Loucy (cell line): ENCODE measurements around the gene ENOX1.

Experiments
- H2AFZ ChIP-seq: fragments of 200-600 bp; sonication (generic); 2 replicates; pipeline ENCODE4 v1.6.0; 2016; ENCODE audit warnings: antibody characterized with exemption, mild to moderate bottlenecking, low read length, moderate library complexity
- H3F3A ChIP-seq: fragments of 200-600 bp; 2 replicates; pipeline ENCODE4 v1.6.0; 2016; ENCODE audit warnings: antibody characterized with exemption, low read depth, mild to moderate bottlenecking
- H3K27me3 ChIP-seq: fragments of 200-600 bp; sonication (generic); 2 replicates; pipeline ENCODE4 v1.6.1; 2014; ENCODE audit warnings: low read length, mild to moderate bottlenecking; ENCODE audit not compliant: insufficient read depth, poor library complexity, severe bottlenecking
- H3K36me3 ChIP-seq: fragments of 200-600 bp; sonication (generic); 2 replicates; pipeline ENCODE4 v1.6.1; 2016; ENCODE audit warnings: low read length; ENCODE audit not compliant: insufficient read depth
- H3K4me1 ChIP-seq: fragments of 200-600 bp; sonication (generic); 2 replicates; pipeline ENCODE4 v1.5.1; 2014; ENCODE audit warnings: low read length, mild to moderate bottlenecking; ENCODE audit not compliant: insufficient read depth, poor library complexity, severe bottlenecking
- H3K4me2 ChIP-seq: fragments of 200-600 bp; sonication (generic); 2 replicates; pipeline ENCODE4 v1.6.0; 2014; ENCODE audit warnings: antibody characterized with exemption, low read length, low read depth, mild to moderate bottlenecking; ENCODE audit not compliant: poor library complexity, severe bottlenecking
- H3K4me3 ChIP-seq: fragments of 200-600 bp; sonication (generic); 2 replicates; pipeline ENCODE4 v1.5.1; 2014; ENCODE audit warnings: low read length, mild to moderate bottlenecking, mixed read lengths; ENCODE audit not compliant: poor library complexity, severe bottlenecking
- H3K79me2 ChIP-seq: fragments of 200-600 bp; sonication (generic); 2 replicates; pipeline ENCODE4 v1.6.1; 2014; ENCODE audit warnings: low read length; ENCODE audit not compliant: insufficient read depth
- H3K9ac ChIP-seq: fragments of 200-600 bp; sonication (generic); 2 replicates; pipeline ENCODE4 v1.6.0; 2014; ENCODE audit warnings: mild to moderate bottlenecking, low read depth, low read length, moderate library complexity; ENCODE audit not compliant: poor library complexity, severe bottlenecking
- H3K9me2 ChIP-seq: fragments of 200-600 bp; sonication (generic); replicated peaks from 2 replicates; pipeline ENCODE4 v1.6.1; 2016; ENCODE audit warnings: low read depth, low read length, mixed read lengths
- H3K9me3 ChIP-seq: fragments of 200-600 bp; sonication (generic); 2 replicates; pipeline ENCODE4 v1.6.1; 2014; ENCODE audit warnings: mild to moderate bottlenecking, antibody characterized with exemption, low read length, low read depth; ENCODE audit not compliant: insufficient read depth
- H4K20me1 ChIP-seq: fragments of 200-600 bp; sonication (generic); 2 replicates; pipeline ENCODE4 v1.6.0; 2014; ENCODE audit warnings: antibody characterized with exemption, low read length, mild to moderate bottlenecking; ENCODE audit not compliant: insufficient read depth, poor library complexity, severe bottlenecking
- CTCF ChIP-seq: fragments of 200-600 bp; sonication (generic); conservative IDR thresholded peaks from 2 replicates; pipeline ENCODE4 v1.5.1; 2014; ENCODE audit warnings: mild to moderate bottlenecking, antibody characterized with exemption, low read length
- EZH2phosphoT487 ChIP-seq: fragments of 200-600 bp; IDR thresholded peaks from 2 replicates; pipeline ENCODE4 v1.6.1; 2018; ENCODE audit warnings: antibody characterized with exemption, mild to moderate bottlenecking, moderate library complexity, borderline replicate concordance

The ENOX1 gene

GRCh38 chr13:43805071-43805468, 18.3 kb upstream of the ENOX1 start:
- Histone ChIP-seq H3K4me1 (no peaks in the 10 kb centered on the region), H4K20me1 (no peaks in the 10 kb centered on the region), H3K27me3 (no peaks in the 10 kb centered on the region), H2AFZ (peak overlapping the region; percentile 54), H3K4me3 (no peak overlapping the region), H3K79me2 (no peaks in the 10 kb centered on the region), H3F3A (no peaks in the 10 kb centered on the region), H3K9ac (no peak overlapping the region), H3K9me2 (no peaks in the 10 kb centered on the region), H3K9me3 (no peaks in the 10 kb centered on the region), H3K4me2 (no peak overlapping the region), H3K36me3 (no peaks in the 10 kb centered on the region)
- TF ChIP-seq EZH2phosphoT487 (no peak), CTCF (no peak)

GRCh38 chr13:43804461-43805070, 17.8 kb upstream of the ENOX1 start:
- Histone ChIP-seq H3K27me3 (no peaks in the 10 kb centered on the region), H3K9ac (no peak overlapping the region), H3K9me3 (no peaks in the 10 kb centered on the region), H2AFZ (peak overlapping the region; percentile 54), H3F3A (no peaks in the 10 kb centered on the region), H3K4me3 (no peak overlapping the region), H3K9me2 (no peaks in the 10 kb centered on the region), H3K36me3 (no peaks in the 10 kb centered on the region), H3K4me1 (no peaks in the 10 kb centered on the region), H3K4me2 (no peak overlapping the region), H3K79me2 (no peaks in the 10 kb centered on the region), H4K20me1 (no peaks in the 10 kb centered on the region)
- TF ChIP-seq EZH2phosphoT487 (no peak), CTCF (peak; percentile 74)

- Histone ChIP-seq H2AFZ (no peak overlapping the region), H3K27me3 (no peaks in the 10 kb centered on the region), H3F3A (no peaks in the 10 kb centered on the region), H3K9me2 (no peaks in the 10 kb centered on the region), H3K9ac (no peak overlapping the region), H4K20me1 (no peaks in the 10 kb centered on the region), H3K36me3 (no peaks in the 10 kb centered on the region), H3K4me3 (no peak overlapping the region), H3K79me2 (no peaks in the 10 kb centered on the region), H3K9me3 (no peaks in the 10 kb centered on the region), H3K4me2 (no peak overlapping the region), H3K4me1 (no peaks in the 10 kb centered on the region)
- TF ChIP-seq CTCF (no peak), EZH2phosphoT487 (no peak)
Measured at GRCh38 chr13:43802511-43802910, 15.7 kb upstream of the ENOX1 start.
